ENCODE data around the gene CDK18. TPM values are rescaled to one million over a fixed set of nuclear protein-coding genes. Genes with fewer than 3 reads are reported as not detected.

The CDK18 gene
- total RNA-seq, 2 experiments from 2014 or later: 8.4 to 10.4 TPM

GRCh38 chr1:205456868-205457745 lies 47.4 kb upstream of the CDK18 start:
- Mint-ChIP-seq H3K27ac (no peak overlapping the region), H3K4me3 (no peak overlapping the region), H3K9me3 (no peaks in the 10 kb centered on the region), H3K4me1 (ENCODE audit: low read depth) (peaks cover 10% of the 10 kb centered on the region), H3K36me3 (ENCODE audit: low read depth) (no peaks in the 10 kb centered on the region), H3K27me3 (peaks cover 56% of the 10 kb centered on the region)
- ChIA-PET POLR2A (interaction anchor here (1.1 kb wide), 1 partner anchor 30 kb away, joined by 3 read pairs; no protein-coding TSS in a partner anchor), CTCF (interaction anchor here (1.2 to 4.0 kb wide), 4 partner anchors 19 to 103 kb away, joined by 3 to 25 read pairs (median 8); no protein-coding TSS in a partner anchor)
- ATAC-seq: peak; percentile 22
- TF ChIP-seq CTCF (IDR thresholded peaks at IDR 0.05): no peak
- no peak for DNase-seq
- intact Hi-C loops (cut with micrococcal nuclease): no loop called here

DNA sequence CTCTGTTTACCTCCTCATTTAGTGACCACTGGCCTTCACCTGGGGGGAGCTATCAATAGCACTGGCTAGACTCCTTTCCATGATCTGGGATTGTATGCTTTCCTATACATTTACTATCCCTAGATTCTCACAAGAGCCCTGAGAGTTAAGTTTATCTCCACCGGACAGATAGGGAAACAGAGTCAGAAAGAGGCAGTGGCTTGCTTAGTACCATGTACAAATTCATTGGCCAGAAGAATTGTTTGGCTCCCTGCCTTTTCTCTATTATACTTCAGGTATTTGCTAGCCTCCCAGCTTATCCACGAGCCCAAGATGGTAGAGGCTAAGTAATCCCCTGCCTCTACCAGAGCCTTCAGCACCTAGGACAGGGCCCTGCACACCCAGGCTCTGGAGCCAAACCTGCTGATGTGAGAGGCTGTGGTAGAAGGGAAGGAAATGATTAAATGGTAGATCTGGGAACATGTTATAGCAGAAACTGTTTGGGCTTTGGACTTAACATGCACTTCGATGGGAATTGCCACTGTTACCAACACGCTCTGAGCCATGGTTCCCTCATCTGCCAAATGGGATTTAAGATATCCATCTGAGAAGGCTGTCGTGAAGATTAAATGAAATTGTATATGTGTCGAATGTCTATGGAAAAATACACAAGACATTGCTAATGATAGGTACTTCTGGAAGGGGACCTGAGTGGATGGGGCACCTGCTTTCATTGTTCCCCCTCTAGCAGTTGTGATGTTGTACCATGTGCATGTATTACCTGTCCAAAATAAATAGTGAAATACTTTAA lies 45.5 kb upstream of the CDK18 start:
- ChIA-PET CTCF (interaction anchor here (1.6 to 4.0 kb wide), 3 partner anchors 27 to 65 kb away, joined by 3 to 25 read pairs (median 11); no protein-coding TSS in a partner anchor), POLR2A (interaction anchor here (0.7 kb wide), 1 partner anchor 15 kb away, joined by 3 read pairs; no protein-coding TSS in a partner anchor)
- ATAC-seq (peak; percentile 70), DNase-seq (peak; percentile 63)
- TF ChIP-seq CTCF (IDR thresholded peaks at IDR 0.05): no peak
- H3K4me1 Mint-ChIP-seq (ENCODE audit: low read depth): peaks cover 10% of the 10 kb centered on the region
- intact Hi-C loops (cut with micrococcal nuclease): no loop called here
- no peaks in the 10 kb centered on the region for H3K36me3 Mint-ChIP-seq (ENCODE audit: low read depth)
- no peak overlapping the region for H3K27ac Mint-ChIP-seq
- H3K9me3 Mint-ChIP-seq: no peaks in the 10 kb centered on the region
- H3K4me3 Mint-ChIP-seq: no peak overlapping the region
- H3K27me3 Mint-ChIP-seq: peaks cover 43% of the 10 kb centered on the region

GRCh38 chr1:205465392-205465791 lies 39.1 kb upstream of the CDK18 start:
- H3K4me3 Mint-ChIP-seq: no peak overlapping the region
- CTCF ChIA-PET: interaction anchor here (1.3 kb wide), 2 partner anchors 10 to 20 kb away, joined by 3 to 5 read pairs; no protein-coding TSS in a partner anchor
- no peaks in the 10 kb centered on the region for H3K9me3 Mint-ChIP-seq
- peaks cover 14% of the 10 kb centered on the region for H3K27me3 Mint-ChIP-seq
- H3K36me3 Mint-ChIP-seq (ENCODE audit: low read depth): no peaks in the 10 kb centered on the region
- no peaks in the 10 kb centered on the region for H3K4me1 Mint-ChIP-seq (ENCODE audit: low read depth)
- TF ChIP-seq CTCF (IDR thresholded peaks at IDR 0.05): no peak
- POLR2A ChIA-PET: no interaction called here
- DNase-seq (no peak), ATAC-seq (no peak)
- intact Hi-C loops (cut with micrococcal nuclease): no loop called here
- no peak overlapping the region for H3K27ac Mint-ChIP-seq

- peaks cover 8% of the 10 kb centered on the region for H3K27me3 Mint-ChIP-seq
- ChIA-PET POLR2A (no interaction called here), CTCF (interaction anchor here (1.2 to 1.8 kb wide), 4 partner anchors 9 to 23 kb away, joined by 3 to 5 read pairs (median 4); no protein-coding TSS in a partner anchor)
- no peaks in the 10 kb centered on the region for H3K9me3 Mint-ChIP-seq
- no peak for TF ChIP-seq CTCF (IDR thresholded peaks at IDR 0.05)
- no peaks in the 10 kb centered on the region for H3K4me1 Mint-ChIP-seq (ENCODE audit: low read depth)
- ATAC-seq: no peak
- intact Hi-C loops (cut with micrococcal nuclease): no loop called here
- no peaks in the 10 kb centered on the region for H3K36me3 Mint-ChIP-seq (ENCODE audit: low read depth)
- no peak overlapping the region for H3K4me3 Mint-ChIP-seq
- DNase-seq: no peak
- no peak overlapping the region for H3K27ac Mint-ChIP-seq
Measured at GRCh38 chr1:205466595-205467220, 37.8 kb upstream of the CDK18 start.
